Activated CD8-positive, alpha-beta memory T cell treated with anti-CD3 and anti-CD28 coated beads, Interleukin-2, amount 50 U/mL, for 48 hours (primary cell): ENCODE data around the gene CENPA.
"Not testable (repeated sequence)": the region's sequence is repeated elsewhere in the genome, so short reads cannot be mapped to it uniquely, and the experiment has no call there.

Experiments used
- DNase-seq: peaks from one replicate; pipeline ENCODE4 v3.0.0-alpha.2; 2020

Gene CENPA

GRCh38 chr2:26795135-26795534 lies 9.3 kb downstream of the CENPA start:
- DNase-seq = not testable (repeated sequence)

GRCh38 chr2:26801328-26801727 lies 15.5 kb downstream of the CENPA start:
- no peak for DNase-seq

GRCh38 chr2:26801796-26802195 lies 15.9 kb downstream of the CENPA start:
- DNase-seq = no peak

GRCh38 chr2:26805241-26805676 lies 19.4 kb downstream of the CENPA start:
- DNase-seq = no peak

GRCh38 chr2:26807788-26808460 lies 22.1 kb downstream of the CENPA start:
- no peak for DNase-seq

GRCh38 chr2:26809211-26809610 lies 23.4 kb downstream of the CENPA start:
- DNase-seq = no peak

GRCh38 chr2:26809876-26810577 lies 24.2 kb downstream of the CENPA start:
- no peak for DNase-seq

- DNase-seq = no peak
These were observed 25.4 kb downstream of the CENPA start for GRCh38 chr2:26811261-26811660.

GRCh38 chr2:26811791-26812694 lies 26.2 kb downstream of the CENPA start:
- DNase-seq = no peak

- no peak for DNase-seq
These were observed 26.9 kb downstream of the CENPA start for GRCh38 chr2:26812731-26813130.

GRCh38 chr2:26814072-26814765 lies 28.4 kb downstream of the CENPA start:
- DNase-seq = not testable (repeated sequence)

- DNase-seq = no peak
These were observed 31.0 kb downstream of the CENPA start for GRCh38 chr2:26816893-26817292.

- DNase-seq = no peak
These were observed 32.4 kb downstream of the CENPA start for GRCh38 chr2:26818255-26818654.

GRCh38 chr2:26818972-26819371 lies 33.1 kb downstream of the CENPA start:
- DNase-seq = no peak

GRCh38 chr2:26820932-26821331 lies 35.1 kb downstream of the CENPA start:
- no peak for DNase-seq

- no peak for DNase-seq
These were observed 37.0 kb downstream of the CENPA start for GRCh38 chr2:26822877-26823276.

- DNase-seq = no peak
These were observed 52.5 kb downstream of the CENPA start for GRCh38 chr2:26838121-26838906.

GRCh38 chr2:26840937-26841610 lies 55.2 kb downstream of the CENPA start:
- DNase-seq = no peak

GRCh38 chr2:26843041-26843440 lies 57.2 kb downstream of the CENPA start:
- DNase-seq = no peak
